ENCODE data around the gene MAP3K7. TPM values are rescaled to one million over a fixed set of nuclear protein-coding genes. Genes with fewer than 3 reads are reported as not detected.
A peak's percentile ranks its signal among the peaks of the same experiment; 100 is the strongest.

MAP3K7 gene
- total RNA-seq, 1 donor from 2014 or later, result 31.8 TPM

GRCh38 chr6:90578894-90579549, 7.8 kb downstream of the MAP3K7 start:
- Mint-ChIP-seq H3K4me1 (ENCODE audit: unreplicated experiment) (peaks cover 19% of the 10 kb centered on the region), H3K9me3 (ENCODE audit: unreplicated experiment) (no peaks in the 10 kb centered on the region), H3K27me3 (ENCODE audit: unreplicated experiment) (no peaks in the 10 kb centered on the region), H3K4me3 (ENCODE audit: unreplicated experiment) (no peak overlapping the region), H3K27ac (ENCODE audit: unreplicated experiment) (no peak overlapping the region), H3K36me3 (ENCODE audit: unreplicated experiment) (no peaks in the 10 kb centered on the region)
- no peak for DNase-seq (ENCODE audit: extremely low spot score, unreplicated experiment)
- TF ChIP-seq CTCF (IDR thresholded peaks at IDR 0.05), result no peak

DNA sequence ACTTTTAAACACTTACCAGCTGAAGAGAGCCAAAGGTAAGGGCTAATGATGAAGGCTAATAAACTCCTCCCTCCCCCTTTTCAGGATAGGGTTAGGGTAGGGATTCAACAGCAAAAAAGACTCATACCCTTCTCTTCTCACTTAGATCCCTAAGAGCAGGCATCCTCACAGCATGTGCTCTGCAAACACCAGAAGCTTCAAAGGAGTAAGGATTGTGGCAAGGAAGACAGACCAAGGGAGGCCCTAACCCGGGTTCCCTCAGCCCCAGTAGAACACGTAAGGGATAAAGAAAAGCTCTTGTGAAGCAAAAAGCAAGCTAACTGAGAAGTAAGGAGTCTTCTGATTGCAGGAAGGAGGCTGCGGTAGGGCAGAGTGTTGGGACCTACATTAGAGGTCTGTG, 11.6 kb downstream of the MAP3K7 start:
- DNase-seq (ENCODE audit: extremely low spot score, unreplicated experiment), result no peak
- H3K4me3 Mint-ChIP-seq (ENCODE audit: unreplicated experiment), result no peak overlapping the region
- no peaks in the 10 kb centered on the region for H3K27me3 Mint-ChIP-seq (ENCODE audit: unreplicated experiment)
- no peak overlapping the region for H3K27ac Mint-ChIP-seq (ENCODE audit: unreplicated experiment)
- no peak for TF ChIP-seq CTCF (IDR thresholded peaks at IDR 0.05)
- H3K4me1 Mint-ChIP-seq (ENCODE audit: unreplicated experiment), result peaks cover 7% of the 10 kb centered on the region
- peaks cover 7% of the 10 kb centered on the region for H3K36me3 Mint-ChIP-seq (ENCODE audit: unreplicated experiment)
- H3K9me3 Mint-ChIP-seq (ENCODE audit: unreplicated experiment), result no peaks in the 10 kb centered on the region

DNA sequence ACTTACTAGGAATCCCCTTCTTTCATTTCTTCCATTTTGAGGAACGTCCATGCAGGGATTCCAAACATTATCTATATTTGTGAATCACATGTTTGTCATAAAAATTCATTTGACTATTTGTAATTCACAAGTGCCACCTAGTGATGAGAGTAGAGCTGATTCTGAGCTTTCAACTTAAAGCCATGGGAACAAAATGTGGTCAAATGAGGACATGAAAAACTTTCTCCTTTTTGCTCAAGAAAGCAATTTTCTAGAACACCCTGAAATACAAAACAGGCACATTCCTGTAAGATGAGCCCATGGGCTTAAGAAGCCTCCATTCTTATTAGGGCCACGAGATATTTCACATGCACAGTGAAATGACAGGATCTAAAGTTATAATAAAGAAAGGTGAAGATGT, 12.3 kb downstream of the MAP3K7 start:
- H3K36me3 Mint-ChIP-seq (ENCODE audit: unreplicated experiment), result peaks cover 8% of the 10 kb centered on the region
- no peak for DNase-seq (ENCODE audit: extremely low spot score, unreplicated experiment)
- no peak overlapping the region for H3K27ac Mint-ChIP-seq (ENCODE audit: unreplicated experiment)
- TF ChIP-seq CTCF (IDR thresholded peaks at IDR 0.05), result peak; percentile 23
- no peaks in the 10 kb centered on the region for H3K27me3 Mint-ChIP-seq (ENCODE audit: unreplicated experiment)
- H3K9me3 Mint-ChIP-seq (ENCODE audit: unreplicated experiment), result no peaks in the 10 kb centered on the region
- H3K4me1 Mint-ChIP-seq (ENCODE audit: unreplicated experiment), result peaks cover 7% of the 10 kb centered on the region
- no peak overlapping the region for H3K4me3 Mint-ChIP-seq (ENCODE audit: unreplicated experiment)

DNA sequence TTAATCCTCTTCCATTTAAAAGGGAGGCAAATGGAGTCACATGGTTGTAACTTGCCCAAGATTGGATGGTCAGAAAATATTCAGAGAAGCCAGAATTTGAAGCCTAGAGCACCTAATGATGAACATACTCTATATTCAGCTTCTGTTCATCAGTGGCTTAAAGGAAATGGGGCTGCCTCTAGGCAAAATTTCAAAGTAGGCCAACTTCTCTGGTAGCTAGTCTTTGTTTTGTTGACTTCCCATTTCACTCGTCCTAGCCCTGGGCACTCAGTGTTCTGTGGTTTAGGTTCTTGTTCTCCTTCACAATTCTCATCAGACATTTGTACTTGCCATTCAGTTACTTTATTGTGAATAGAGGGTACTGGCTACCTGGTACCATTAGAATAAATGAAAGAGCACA, 13.2 kb downstream of the MAP3K7 start:
- peaks cover 7% of the 10 kb centered on the region for H3K4me1 Mint-ChIP-seq (ENCODE audit: unreplicated experiment)
- no peak for TF ChIP-seq CTCF (IDR thresholded peaks at IDR 0.05)
- no peak overlapping the region for H3K27ac Mint-ChIP-seq (ENCODE audit: unreplicated experiment)
- peaks cover 12% of the 10 kb centered on the region for H3K36me3 Mint-ChIP-seq (ENCODE audit: unreplicated experiment)
- H3K4me3 Mint-ChIP-seq (ENCODE audit: unreplicated experiment), result no peak overlapping the region
- H3K9me3 Mint-ChIP-seq (ENCODE audit: unreplicated experiment), result no peaks in the 10 kb centered on the region
- no peak for DNase-seq (ENCODE audit: extremely low spot score, unreplicated experiment)
- H3K27me3 Mint-ChIP-seq (ENCODE audit: unreplicated experiment), result no peaks in the 10 kb centered on the region

DNA sequence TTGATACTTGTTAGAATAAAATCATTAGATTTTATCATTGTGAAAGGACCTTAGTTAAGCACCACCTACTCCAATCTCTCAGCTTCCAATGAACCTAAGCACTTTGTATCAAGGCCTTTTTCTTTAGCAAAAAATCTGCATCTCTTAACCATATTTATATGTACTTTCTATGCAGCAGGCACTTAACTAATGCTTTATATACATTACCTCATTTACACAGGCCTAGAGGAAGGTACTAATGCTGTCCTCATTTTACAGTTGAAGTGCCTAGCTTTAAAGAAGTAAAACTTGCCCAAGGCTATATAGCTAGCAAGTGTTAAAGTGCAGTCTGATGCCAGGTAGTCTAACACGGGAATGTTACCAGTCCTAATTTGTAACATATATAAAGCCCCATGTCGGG, 14.0 kb downstream of the MAP3K7 start:
- TF ChIP-seq CTCF (IDR thresholded peaks at IDR 0.05), result no peak
- no peak for DNase-seq (ENCODE audit: extremely low spot score, unreplicated experiment)
- H3K27ac Mint-ChIP-seq (ENCODE audit: unreplicated experiment), result no peak overlapping the region
- no peak overlapping the region for H3K4me3 Mint-ChIP-seq (ENCODE audit: unreplicated experiment)
- no peaks in the 10 kb centered on the region for H3K27me3 Mint-ChIP-seq (ENCODE audit: unreplicated experiment)
- peaks cover 7% of the 10 kb centered on the region for H3K4me1 Mint-ChIP-seq (ENCODE audit: unreplicated experiment)
- H3K9me3 Mint-ChIP-seq (ENCODE audit: unreplicated experiment), result no peaks in the 10 kb centered on the region
- H3K36me3 Mint-ChIP-seq (ENCODE audit: unreplicated experiment), result peaks cover 15% of the 10 kb centered on the region
